Endodermal cell (in vitro differentiated cells): ENCODE data around the gene SMIM11. TPM values are rescaled to one million over a fixed set of nuclear protein-coding genes. Genes with fewer than 3 reads are reported as not detected.

ENCODE experiments used
- DNase-seq: peaks from one replicate; pipeline ENCODE4 v3.0.0-alpha.2; 2017
- H3K27ac ChIP-seq: 2 replicates; pipeline ENCODE4 v1.5.1; 2013; ENCODE audit warnings: mild to moderate bottlenecking, low read depth, low read length, moderate library complexity
- H3K27me3 ChIP-seq: 2 replicates; pipeline ENCODE4 v1.6.1; 2013; ENCODE audit warnings: mild to moderate bottlenecking, low read length, moderate library complexity; ENCODE audit not compliant: insufficient read depth, control insufficient read depth, poor library complexity, severe bottlenecking
- H3K36me3 ChIP-seq: 2 replicates; pipeline ENCODE4 v1.7.0; 2013; ENCODE audit warnings: mild to moderate bottlenecking, low read length, moderate library complexity; ENCODE audit not compliant: control insufficient read depth, insufficient read depth
- H3K4me1 ChIP-seq: one replicate; pipeline ENCODE4 v1.7.0; 2013; ENCODE audit warnings: low read length; ENCODE audit not compliant: control insufficient read depth, insufficient read depth
- H3K4me3 ChIP-seq: 2 replicates; pipeline ENCODE4 v1.5.1; 2013; ENCODE audit warnings: mild to moderate bottlenecking, low read length, moderate library complexity
- H3K9ac ChIP-seq: 2 replicates; pipeline ENCODE4 v1.6.1; 2013; ENCODE audit warnings: mild to moderate bottlenecking, low read length, moderate library complexity; ENCODE audit not compliant: poor library complexity, severe bottlenecking; ENCODE audit errors: extremely low read depth
- H3K9me3 ChIP-seq: 2 replicates; pipeline ENCODE4 v1.6.1; 2013; ENCODE audit warnings: mild to moderate bottlenecking, low read length, moderate library complexity; ENCODE audit not compliant: control insufficient read depth
- H3K27ac Mint-ChIP-seq: 2 replicates; pipeline ENCODE4 v1.8.0; 2020; ENCODE audit warnings: mixed read lengths
- H3K27me3 Mint-ChIP-seq: 2 replicates; pipeline ENCODE4 v1.8.0; 2021; ENCODE audit warnings: mild to moderate bottlenecking, mixed read lengths; ENCODE audit not compliant: insufficient read depth
- H3K36me3 Mint-ChIP-seq: 2 replicates; pipeline ENCODE4 v1.8.0; 2020; ENCODE audit warnings: low read depth, mixed read lengths
- H3K4me1 Mint-ChIP-seq: 2 replicates; pipeline ENCODE4 v1.8.0; 2020; ENCODE audit warnings: mixed read lengths
- H3K4me3 Mint-ChIP-seq: 2 replicates; pipeline ENCODE4 v1.8.0; 2020; ENCODE audit warnings: mild to moderate bottlenecking, moderate library complexity, mixed read lengths
- H3K9me3 Mint-ChIP-seq: 2 replicates; pipeline ENCODE4 v1.8.0; 2020; ENCODE audit warnings: mild to moderate bottlenecking, mixed read lengths
- WGBS, 2 experiments: methylation state at CpG; one replicate each; pipeline versions ENCODE4 v1.1.5 to v1.1.7; 2013; ENCODE audit warnings: missing lambda C conversion rate in 2 of 2, mixed read lengths in 1 of 2; ENCODE audit not compliant: insufficient coverage in 1 of 2, insufficient read length in 1 of 2; 5-methylcytosine and 5-hydroxymethylcytosine counted together
- total RNA-seq, 2 donors: library from RNA; stranded (reverse); fragmentation: NEBNext Ultra II Directional in 1 of 2; extraction: Animal tissue kit (Norgen Biotek cat#: 25700) in 1 of 2; gene quantifications; 2 replicates in 1 of 2; 3 replicates in 1 of 2; pipeline ENCODE4 v1.2.1, GENCODE V29; 2021
- TF ChIP-seq, protein P1 (sequence below): fragments of 200-600 bp; sonication (generic); conservative IDR thresholded peaks from 2 replicates; pipeline ENCODE4 v1.5.0; 2021; ENCODE audit warnings: antibody characterized with exemption, mild to moderate bottlenecking

The SMIM11 gene
- total RNA-seq, 2 donors from 2014 or later: 2.4 to 10.5 TPM

DNA sequence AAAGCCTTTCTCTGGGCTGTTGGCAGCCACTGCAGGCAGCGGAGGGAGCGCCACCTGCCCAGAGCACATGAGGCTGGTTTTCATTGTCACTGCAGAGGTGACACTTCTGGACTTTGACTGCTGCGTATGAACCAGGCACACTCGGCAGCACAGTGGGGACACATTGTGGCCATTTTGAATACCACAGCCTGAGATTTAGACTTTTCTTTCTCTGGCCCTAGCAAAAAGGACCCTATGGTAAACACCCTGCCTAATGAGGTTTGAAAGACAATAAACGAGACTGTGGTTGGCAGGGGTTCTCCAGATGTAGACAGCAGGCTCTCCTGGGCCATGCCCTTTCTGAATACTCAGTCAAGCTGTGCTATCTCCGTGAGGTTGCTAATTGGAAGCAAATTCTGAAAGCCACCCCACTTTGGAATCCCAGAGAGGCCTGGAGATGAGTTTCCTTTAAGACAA lies 23.5 kb upstream of the SMIM11 start:
- Mint-ChIP-seq H3K9me3 (peaks cover 5% of the 10 kb centered on the region), H3K4me1 (no peaks in the 10 kb centered on the region), H3K27ac (no peak overlapping the region), H3K27me3 (peaks cover 11% of the 10 kb centered on the region), H3K4me3 (no peak overlapping the region), H3K36me3 (no peaks in the 10 kb centered on the region)
- H3K27me3 ChIP-seq: no peaks in the 10 kb centered on the region
- no peaks in the 10 kb centered on the region for H3K36me3 ChIP-seq
- WGBS, 2 experiments: 49 to 70% methylated on average over 6 of the region's 6 CpGs
- DNase-seq: peak; percentile 58
- H3K4me3 ChIP-seq: no peak overlapping the region
- no peak overlapping the region for H3K27ac ChIP-seq
- TF ChIP-seq, protein P1, sequence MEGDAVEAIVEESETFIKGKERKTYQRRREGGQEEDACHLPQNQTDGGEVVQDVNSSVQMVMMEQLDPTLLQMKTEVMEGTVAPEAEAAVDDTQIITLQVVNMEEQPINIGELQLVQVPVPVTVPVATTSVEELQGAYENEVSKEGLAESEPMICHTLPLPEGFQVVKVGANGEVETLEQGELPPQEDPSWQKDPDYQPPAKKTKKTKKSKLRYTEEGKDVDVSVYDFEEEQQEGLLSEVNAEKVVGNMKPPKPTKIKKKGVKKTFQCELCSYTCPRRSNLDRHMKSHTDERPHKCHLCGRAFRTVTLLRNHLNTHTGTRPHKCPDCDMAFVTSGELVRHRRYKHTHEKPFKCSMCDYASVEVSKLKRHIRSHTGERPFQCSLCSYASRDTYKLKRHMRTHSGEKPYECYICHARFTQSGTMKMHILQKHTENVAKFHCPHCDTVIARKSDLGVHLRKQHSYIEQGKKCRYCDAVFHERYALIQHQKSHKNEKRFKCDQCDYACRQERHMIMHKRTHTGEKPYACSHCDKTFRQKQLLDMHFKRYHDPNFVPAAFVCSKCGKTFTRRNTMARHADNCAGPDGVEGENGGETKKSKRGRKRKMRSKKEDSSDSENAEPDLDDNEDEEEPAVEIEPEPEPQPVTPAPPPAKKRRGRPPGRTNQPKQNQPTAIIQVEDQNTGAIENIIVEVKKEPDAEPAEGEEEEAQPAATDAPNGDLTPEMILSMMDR: peak; percentile 70
- no peak overlapping the region for H3K9ac ChIP-seq
- H3K9me3 ChIP-seq: no peaks in the 10 kb centered on the region
- H3K4me1 ChIP-seq: no peaks in the 10 kb centered on the region

DNA sequence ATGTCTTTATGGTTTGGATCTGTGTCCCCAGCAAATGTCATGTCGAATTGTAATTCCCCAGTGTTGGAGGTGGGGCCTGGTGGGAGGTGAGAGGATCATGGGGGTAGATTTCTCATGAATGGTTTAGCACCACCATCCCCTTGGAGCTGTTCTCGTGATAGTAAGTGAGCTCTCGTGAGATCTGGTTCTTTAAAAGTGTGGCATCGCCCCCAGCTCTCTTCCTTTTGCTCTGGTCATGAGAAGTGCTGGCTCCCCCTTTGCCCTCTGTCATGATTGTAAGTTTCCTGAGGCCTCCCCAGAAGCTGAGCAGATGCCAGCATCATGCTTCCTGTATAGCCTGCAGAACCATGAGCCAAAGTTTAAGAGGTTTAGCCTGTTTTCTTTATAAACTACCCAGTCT lies 22.8 kb upstream of the SMIM11 start:
- H3K9me3 Mint-ChIP-seq: peaks cover 5% of the 10 kb centered on the region
- H3K27me3 Mint-ChIP-seq: peaks cover 11% of the 10 kb centered on the region

DNA sequence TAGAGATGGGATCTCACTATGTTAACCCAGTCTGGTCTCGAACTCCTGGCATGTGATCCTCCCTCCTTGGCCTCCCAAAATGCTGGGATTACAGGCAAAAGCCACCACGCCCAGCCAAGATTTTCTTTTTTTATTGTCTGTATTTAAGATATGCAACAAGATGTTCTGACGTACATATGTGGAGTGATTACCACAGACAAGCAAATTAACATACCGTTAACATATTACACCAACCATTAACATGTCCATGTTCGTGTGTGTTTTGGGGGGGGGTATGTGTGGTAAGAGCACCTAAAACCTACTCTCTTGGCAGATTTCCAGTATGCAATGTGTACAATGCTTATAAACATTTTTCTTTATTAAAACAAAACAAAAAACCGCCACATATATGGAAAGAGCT lies 22.1 kb upstream of the SMIM11 start:
- Histone ChIP-seq H3K27ac (no peak overlapping the region), H3K4me3 (no peak overlapping the region), H3K27me3 (no peaks in the 10 kb centered on the region), H3K9ac (no peak overlapping the region), H3K4me1 (no peaks in the 10 kb centered on the region), H3K36me3 (no peaks in the 10 kb centered on the region), H3K9me3 (no peaks in the 10 kb centered on the region)
- no peak overlapping the region for H3K27ac Mint-ChIP-seq
- TF ChIP-seq, protein P1: no peak
- H3K27me3 Mint-ChIP-seq: peaks cover 11% of the 10 kb centered on the region
- no peaks in the 10 kb centered on the region for H3K36me3 Mint-ChIP-seq
- no peak overlapping the region for H3K4me3 Mint-ChIP-seq
- WGBS, 2 experiments: 93 to 100% methylated on average over 2 to 3 of the region's 6 CpGs
- peaks cover 7% of the 10 kb centered on the region for H3K9me3 Mint-ChIP-seq
- peak; percentile 1 for DNase-seq
- no peaks in the 10 kb centered on the region for H3K4me1 Mint-ChIP-seq

More for the DNA sequence above, 22.8 kb upstream of the SMIM11 start:
- 87% methylated on average over 4 of the region's 4 CpGs for WGBS, 2 experiments
- H3K4me1 Mint-ChIP-seq: no peaks in the 10 kb centered on the region
- Histone ChIP-seq H3K27me3 (no peaks in the 10 kb centered on the region), H3K4me1 (no peaks in the 10 kb centered on the region), H3K9ac (no peak overlapping the region), H3K36me3 (no peaks in the 10 kb centered on the region), H3K27ac (no peak overlapping the region), H3K4me3 (no peak overlapping the region), H3K9me3 (no peaks in the 10 kb centered on the region)
- TF ChIP-seq, protein P1: no peak
- peak; percentile 11 for DNase-seq
- H3K27ac Mint-ChIP-seq: no peak overlapping the region
- H3K4me3 Mint-ChIP-seq: no peak overlapping the region
- no peaks in the 10 kb centered on the region for H3K36me3 Mint-ChIP-seq
